Stimulated activated CD8-positive, alpha-beta memory T cell treated with anti-CD3 and anti-CD28 coated beads, Interleukin-4, amount 100 ng/mL, for 1 hour (primary cell): ENCODE measurements around the gene PPBP.

Source experiments
- DNase-seq, 2 donors: peaks; one replicate each; pipeline ENCODE4 v3.0.0-alpha.2; 2020; ENCODE audit warnings: low read depth in 2 of 2, low spot score in 1 of 2

PPBP gene

GRCh38 chr4:73988061-73988460 lies at the start of gene PPBP:
Gene PPBP, minus strand, starts transcription at chr4:73988190. Its CDS starts 87 bp downstream, at chr4:73988103.
- no peak for DNase-seq

DNA sequence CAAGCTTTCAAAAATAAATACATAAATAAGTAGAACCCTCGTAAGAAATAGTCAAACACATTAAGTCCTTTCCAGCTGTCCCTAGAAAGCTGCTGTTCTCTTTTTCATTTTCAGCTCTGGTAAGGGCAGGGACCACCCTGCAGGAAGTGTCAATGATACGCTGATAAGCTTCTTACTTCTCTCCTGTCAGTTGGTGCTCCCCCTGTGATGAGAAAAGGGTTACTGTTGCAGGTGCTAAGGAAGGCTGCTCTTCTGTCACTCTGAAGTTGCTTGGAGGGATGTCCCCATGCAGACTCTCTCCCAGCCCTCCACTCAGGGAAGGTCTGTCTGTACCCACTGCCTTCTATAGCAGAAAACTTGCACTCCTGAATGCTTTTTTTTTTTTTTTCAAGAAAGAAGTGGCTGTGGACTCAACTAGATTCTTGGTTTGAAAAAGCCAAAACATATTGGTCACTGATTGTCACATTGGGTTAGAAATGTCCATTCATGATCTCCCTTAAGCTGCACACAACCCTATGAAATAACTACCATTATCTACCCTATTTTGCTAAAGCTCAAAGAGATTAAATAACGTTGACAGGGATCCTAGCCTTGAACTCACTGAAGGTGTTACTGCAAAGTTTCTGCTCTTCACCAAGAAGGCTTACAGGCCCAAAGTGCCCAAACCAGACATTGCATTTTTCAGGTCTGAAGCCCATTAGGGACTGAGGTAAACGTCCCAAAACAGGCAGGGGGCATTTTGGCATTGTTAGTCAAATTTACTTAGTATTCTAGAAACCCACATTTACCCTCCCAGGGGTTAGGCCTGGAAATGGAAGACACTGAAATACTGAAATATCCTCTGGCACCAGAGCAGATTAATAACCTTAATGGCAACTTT lies 49.3 kb upstream of the PPBP start:
- no peak for DNase-seq

- no peak for DNase-seq
Observed at GRCh38 chr4:74033739-74034138, 45.7 kb upstream of the PPBP start.

DNA sequence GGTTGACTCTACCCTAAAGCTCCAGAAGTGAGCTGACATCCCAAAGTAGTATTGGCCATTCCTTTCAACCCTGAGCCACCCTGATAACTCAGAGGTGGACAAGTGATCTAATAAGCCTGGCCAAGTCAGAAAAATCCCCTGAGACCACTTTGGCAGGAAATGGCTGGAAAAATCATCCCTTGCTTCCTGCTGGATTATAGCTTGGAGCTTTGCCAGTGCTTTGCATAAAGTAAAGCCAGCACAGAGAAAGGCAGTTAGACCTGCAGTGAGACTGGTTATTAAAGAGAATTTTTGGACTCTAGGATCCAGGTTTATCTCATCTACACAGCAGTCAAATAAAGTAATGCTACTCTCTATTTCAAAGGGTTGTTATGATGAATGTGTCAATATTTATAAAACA lies 44.1 kb upstream of the PPBP start:
- DNase-seq, result no peak

DNA sequence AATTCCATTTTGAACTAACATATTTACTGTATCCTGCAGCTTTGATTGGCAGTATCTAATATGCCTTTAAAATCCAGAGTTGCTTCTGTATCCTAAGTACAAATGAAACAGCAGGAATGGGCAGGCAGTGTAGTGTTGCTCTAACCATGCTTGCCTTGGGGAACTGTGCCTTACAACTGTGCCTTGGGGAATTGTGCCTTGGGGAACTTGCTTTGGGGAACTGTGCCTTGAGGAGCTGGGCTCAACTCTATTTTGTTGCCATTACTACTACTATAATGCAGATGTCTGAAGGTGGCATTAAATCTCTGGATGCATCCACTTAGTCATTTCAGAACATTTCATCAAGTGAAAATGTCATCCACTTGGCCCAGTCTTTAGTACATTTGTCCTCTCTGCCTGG lies 43.6 kb upstream of the PPBP start:
- no peak for DNase-seq

GRCh38 chr4:74030285-74030684 lies 42.3 kb upstream of the PPBP start:
- no peak for DNase-seq

- no peak for DNase-seq
Observed at GRCh38 chr4:74028504-74028903, 40.5 kb upstream of the PPBP start.

DNA sequence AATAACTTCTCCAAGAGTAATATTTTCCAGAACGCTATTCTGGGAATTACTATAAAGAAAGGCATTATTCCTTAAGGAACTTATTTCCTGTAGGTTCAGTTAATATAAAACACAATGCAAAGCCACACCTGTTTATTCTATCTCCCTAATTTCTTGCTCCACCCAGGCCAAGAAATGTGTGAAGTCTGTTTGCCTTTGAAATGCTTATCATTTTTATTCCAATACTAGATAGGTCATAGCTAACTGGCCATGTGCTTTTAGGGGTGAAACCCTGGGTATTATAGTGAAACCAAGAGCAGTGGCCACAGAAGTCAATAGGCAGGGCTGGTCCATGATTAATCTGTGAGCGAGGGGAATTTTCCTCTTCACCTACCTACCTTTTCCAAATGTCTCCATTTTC lies 35.7 kb upstream of the PPBP start:
- DNase-seq, result no peak

GRCh38 chr4:74021601-74022000 lies 33.6 kb upstream of the PPBP start:
- no peak for DNase-seq

DNA sequence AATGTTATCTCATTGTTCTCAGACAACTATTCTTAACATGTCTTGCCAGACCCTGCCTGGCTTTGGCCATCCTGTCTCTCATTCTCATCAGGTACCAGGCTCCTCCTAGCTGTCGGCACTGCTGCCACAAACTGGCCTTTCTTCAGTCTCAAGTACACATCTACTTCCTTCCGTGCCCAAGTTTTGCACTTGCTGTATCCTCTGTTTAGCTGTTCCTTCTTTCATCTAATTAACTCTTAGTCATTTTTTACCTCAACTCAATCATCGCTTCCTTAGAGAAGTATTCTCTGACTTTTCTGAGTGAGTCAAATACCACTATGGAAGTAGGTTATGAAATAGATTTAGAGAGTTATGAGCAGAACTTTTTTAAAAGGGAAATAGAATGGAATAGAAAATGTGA lies 30.8 kb upstream of the PPBP start:
- no peak for DNase-seq

GRCh38 chr4:74018116-74018515 lies 30.1 kb upstream of the PPBP start:
- no peak for DNase-seq

DNA sequence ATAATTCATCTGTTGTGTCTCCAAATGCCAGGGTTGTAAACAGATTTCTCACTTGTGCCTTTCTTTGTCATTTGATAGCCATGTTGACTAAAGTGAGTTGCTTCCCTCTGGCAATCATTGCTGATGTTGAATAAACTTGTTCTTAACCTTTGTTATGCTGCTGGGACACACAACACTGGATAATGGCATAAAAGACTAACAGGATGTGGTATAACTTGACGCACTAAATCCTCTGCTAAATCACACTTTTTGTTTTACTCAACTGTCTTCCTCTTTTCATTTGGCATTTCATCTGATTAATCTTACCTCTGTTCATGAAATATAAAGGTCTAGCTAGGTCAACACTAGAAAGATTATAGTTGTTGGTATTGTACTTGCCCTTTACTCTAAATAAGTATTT lies 28.1 kb upstream of the PPBP start:
- DNase-seq, result no peak

GRCh38 chr4:74015126-74015780 lies 27.3 kb upstream of the PPBP start:
- DNase-seq, result no peak

DNA sequence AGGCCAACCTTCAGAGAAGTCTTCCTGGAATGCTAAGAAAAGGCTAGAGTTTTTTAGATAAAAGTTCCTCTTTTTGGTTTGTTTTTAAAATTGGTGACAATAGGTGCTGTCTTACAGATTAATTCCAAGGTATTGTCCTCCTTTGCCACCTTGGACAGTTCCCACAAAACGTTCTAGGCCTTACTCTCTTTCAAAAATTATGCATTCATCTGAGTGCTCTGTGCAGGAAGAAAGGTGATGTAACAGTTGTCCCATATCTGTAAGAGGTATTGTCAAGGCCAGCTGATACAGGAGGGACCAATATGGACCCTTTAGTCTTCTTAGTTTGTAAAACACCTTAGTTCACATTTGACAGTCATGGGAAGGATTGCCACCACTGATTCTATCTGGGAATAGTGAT lies 26.3 kb upstream of the PPBP start:
- no peak for DNase-seq

DNA sequence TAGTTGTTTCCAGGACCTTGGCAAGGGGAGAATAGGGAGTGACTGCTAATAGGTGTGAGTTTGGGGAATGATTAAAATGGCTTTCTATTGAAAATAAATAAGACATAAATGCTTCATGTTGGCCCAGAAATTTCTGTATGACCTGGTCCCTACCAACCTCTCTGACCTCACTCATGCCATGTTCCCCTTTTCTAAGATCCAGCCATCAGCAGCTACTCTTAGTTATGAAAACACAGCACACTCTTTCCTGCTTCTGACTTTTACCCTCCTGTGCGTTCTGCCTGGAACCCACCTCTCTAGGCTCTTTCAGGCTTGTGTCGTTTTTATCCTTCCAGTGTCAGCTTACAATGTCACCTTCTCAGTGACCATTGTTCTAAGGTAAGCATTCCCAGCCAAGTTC lies 25.3 kb upstream of the PPBP start:
- no peak for DNase-seq

GRCh38 chr4:74012130-74012529 lies 24.1 kb upstream of the PPBP start:
- DNase-seq, result no peak

GRCh38 chr4:74009307-74009706 lies 21.3 kb upstream of the PPBP start:
- DNase-seq, result no peak

GRCh38 chr4:74006009-74006476 lies 18.1 kb upstream of the PPBP start:
- DNase-seq, result no peak

DNA sequence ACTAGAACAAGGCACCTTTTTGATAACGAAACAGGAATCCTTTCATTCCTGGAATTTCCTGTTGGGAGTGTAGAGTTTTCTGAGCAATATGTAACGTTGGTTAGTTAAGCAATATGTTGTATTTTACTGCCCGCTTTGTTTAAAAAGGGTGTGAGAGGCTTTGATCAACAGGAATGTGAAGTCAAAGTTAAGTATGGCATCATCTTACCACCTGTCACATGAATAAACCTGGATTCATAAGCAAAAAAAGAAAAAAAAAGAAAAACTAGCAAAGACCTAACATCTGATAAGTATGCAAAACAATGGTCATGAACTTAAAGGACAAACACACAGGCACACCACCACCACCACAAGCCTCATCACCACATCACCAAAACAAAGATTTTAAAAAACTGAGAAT lies 17.5 kb upstream of the PPBP start:
- no peak for DNase-seq

GRCh38 chr4:74004668-74005067 lies 16.7 kb upstream of the PPBP start:
- DNase-seq, result no peak

DNA sequence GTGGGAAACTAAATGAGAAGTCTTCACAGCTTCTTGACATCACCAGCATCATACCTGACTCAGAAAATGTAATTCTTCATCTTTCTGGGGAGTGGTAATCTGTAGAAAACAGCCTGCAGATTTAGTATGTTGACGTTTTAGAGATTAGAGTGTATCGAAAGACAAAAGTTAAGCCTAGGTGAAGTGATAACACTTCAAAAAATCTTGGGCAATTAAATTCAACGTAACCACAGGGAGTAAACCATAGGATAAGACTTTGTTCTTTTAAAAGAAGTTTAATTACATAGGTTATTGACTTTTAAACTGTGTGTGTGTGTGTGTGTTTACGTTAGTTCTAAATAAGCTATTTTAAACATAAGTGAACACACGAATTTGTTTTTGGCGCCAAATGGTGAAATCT lies 12.3 kb upstream of the PPBP start:
- no peak for DNase-seq
